Upper lobe of right lung (tissue), 1 donor: ENCODE measurements around the gene KCNAB3. TPM values are rescaled to one million over a fixed set of nuclear protein-coding genes. Genes with fewer than 3 reads are reported as not detected.

Source experiments
- ATAC-seq: fragments of 200-7000 bp; cut with Tn5 transposase; one replicate; pipeline ENCODE4 v1.9.1; 2020; ENCODE audit warnings: mild to moderate bottlenecking, moderate library complexity
- DNase-seq: peaks from one replicate; pipeline ENCODE4 v3.0.0-alpha.2; 2020
- H3K27ac ChIP-seq: fragments of 200-600 bp; one replicate; pipeline ENCODE4 v1.8.0; 2022
- H3K27me3 ChIP-seq: fragments of 200-600 bp; one replicate; pipeline ENCODE4 v1.8.0; 2022; ENCODE audit warnings: mild to moderate bottlenecking
- H3K36me3 ChIP-seq: fragments of 200-600 bp; one replicate; pipeline ENCODE4 v1.8.0; 2022
- H3K4me1 ChIP-seq: fragments of 200-600 bp; one replicate; pipeline ENCODE4 v1.8.0; 2022
- H3K4me3 ChIP-seq: fragments of 200-600 bp; one replicate; pipeline ENCODE4 v1.8.0; 2022; ENCODE audit warnings: mild to moderate bottlenecking
- H3K9me3 ChIP-seq: fragments of 200-600 bp; one replicate; pipeline ENCODE4 v1.8.0; 2022
- intact Hi-C: fragments of 100-400 bp; cut with DNase I; formaldehyde crosslinking; loops from one replicate; pipeline ENCODE4 v1.11.0; 2022
- total RNA-seq: library from RNA; stranded (reverse); fragmentation: NEBNext Ultra II Directional; extraction: Animal tissue kit (Norgen Biotek cat#: 25700); gene quantifications from one replicate; pipeline ENCODE4 v1.2.1, GENCODE V29; 2021
- TF ChIP-seq, protein P1 (sequence below): fragments of 200-600 bp; IDR thresholded peaks from one replicate; pipeline ENCODE4 v1.8.0; 2022; ENCODE audit warnings: antibody characterized with exemption
- donor health status: DM: no; HTN: yes; CAD: no; lungs with severe emphysema.

The KCNAB3 gene
- total RNA-seq, 1 donor from 2014 or later = 5.9 TPM

DNA sequence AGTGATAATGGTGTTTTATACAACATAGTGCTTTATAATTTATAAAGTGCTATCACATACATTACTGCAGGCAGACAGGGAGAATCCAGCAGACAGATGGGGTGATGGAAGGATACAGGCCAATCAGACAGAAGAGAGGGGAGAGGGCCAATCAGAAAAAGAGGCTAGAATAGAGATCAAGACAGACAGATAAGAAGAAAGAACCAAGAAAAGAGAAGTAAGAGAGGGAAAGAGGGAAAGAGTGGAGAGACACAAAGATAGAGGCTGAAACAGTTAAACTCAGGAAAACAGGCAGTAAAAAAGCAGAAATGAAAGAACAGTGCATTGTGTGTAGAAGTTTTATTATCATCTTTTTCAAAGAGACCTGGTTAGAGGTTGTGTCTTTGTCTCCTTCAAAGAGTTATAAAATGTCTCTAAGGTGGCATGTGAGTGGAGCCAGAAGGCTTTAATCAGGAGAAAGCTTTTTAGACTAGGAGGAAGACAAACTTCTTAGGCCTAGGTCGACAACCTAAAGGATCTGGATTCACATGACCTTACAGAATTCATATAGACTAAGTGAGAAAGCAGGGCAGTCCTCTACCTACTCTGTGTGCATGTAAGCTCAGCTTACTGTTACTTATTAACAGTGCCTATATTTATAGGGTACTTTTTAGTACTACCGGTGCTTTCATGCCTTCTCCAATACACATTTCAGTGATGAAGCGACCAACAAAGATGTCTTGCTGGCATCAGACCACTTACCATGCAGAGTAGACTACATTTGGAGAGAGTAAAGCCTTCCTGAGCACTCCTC lies 49.4 kb downstream of the KCNAB3 start:
- DNase-seq (no peak), ATAC-seq (no peak)
- intact Hi-C loops = no loop called here
- no peaks in the 10 kb centered on the region for H3K27me3 ChIP-seq
- H3K36me3 ChIP-seq = peaks cover 10% of the 10 kb centered on the region
- H3K27ac ChIP-seq = peak overlapping the region; percentile 3
- peaks cover 29% of the 10 kb centered on the region for H3K4me1 ChIP-seq
- TF ChIP-seq, protein P1, sequence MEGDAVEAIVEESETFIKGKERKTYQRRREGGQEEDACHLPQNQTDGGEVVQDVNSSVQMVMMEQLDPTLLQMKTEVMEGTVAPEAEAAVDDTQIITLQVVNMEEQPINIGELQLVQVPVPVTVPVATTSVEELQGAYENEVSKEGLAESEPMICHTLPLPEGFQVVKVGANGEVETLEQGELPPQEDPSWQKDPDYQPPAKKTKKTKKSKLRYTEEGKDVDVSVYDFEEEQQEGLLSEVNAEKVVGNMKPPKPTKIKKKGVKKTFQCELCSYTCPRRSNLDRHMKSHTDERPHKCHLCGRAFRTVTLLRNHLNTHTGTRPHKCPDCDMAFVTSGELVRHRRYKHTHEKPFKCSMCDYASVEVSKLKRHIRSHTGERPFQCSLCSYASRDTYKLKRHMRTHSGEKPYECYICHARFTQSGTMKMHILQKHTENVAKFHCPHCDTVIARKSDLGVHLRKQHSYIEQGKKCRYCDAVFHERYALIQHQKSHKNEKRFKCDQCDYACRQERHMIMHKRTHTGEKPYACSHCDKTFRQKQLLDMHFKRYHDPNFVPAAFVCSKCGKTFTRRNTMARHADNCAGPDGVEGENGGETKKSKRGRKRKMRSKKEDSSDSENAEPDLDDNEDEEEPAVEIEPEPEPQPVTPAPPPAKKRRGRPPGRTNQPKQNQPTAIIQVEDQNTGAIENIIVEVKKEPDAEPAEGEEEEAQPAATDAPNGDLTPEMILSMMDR = no peak
- no peak overlapping the region for H3K4me3 ChIP-seq
- no peaks in the 10 kb centered on the region for H3K9me3 ChIP-seq

DNA sequence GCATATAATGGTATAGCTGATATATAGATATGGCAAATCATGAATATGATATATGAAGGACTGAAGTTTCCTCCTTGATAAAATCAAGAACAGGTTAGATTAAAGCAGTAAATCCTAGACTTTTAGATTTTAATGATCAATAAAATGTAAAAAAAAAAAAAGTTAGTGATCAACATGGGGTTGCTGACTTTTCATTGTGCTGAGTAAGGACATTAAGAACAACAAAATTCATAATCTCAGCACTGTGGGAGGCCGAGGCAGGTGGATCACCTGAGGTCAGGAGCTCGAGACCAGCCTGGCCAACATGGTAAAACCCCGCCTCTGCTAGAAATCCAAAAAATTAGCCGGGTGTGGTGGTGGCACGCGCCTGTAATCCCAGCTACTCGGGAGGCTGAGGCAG lies 51.4 kb downstream of the KCNAB3 start:
- H3K4me3 ChIP-seq = no peak overlapping the region
- ATAC-seq = no peak
- no peak for DNase-seq
- TF ChIP-seq, protein P1 = no peak
- H3K4me1 ChIP-seq = peaks cover 23% of the 10 kb centered on the region
- no peak overlapping the region for H3K27ac ChIP-seq
- no peaks in the 10 kb centered on the region for H3K9me3 ChIP-seq
- intact Hi-C loops = no loop called here
- no peaks in the 10 kb centered on the region for H3K27me3 ChIP-seq
- peaks cover 14% of the 10 kb centered on the region for H3K36me3 ChIP-seq

DNA sequence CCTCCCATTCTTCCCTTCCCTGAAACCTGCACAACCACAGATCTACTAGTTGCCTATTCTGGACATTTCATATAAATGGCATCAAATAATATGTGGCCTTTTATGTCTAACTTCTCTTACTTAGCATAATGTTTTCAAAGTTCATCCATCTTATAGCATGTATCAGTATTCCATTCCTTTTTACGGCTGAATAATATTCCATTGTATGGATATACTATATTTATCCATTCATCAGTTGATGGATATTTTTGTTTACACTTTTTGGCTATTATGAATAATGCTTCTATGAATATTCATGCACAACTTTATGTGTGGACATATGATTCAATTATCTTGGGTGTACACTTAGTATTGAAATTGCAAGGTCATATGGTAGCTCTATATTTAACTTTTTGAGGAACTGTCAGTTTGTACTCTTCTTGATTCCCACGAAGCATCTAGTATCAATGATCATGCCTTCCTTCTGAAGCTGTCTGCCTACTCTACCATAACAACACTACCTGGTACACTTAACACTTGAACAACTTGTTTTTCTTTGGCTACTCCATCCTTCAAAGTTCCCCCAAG lies 53.8 kb downstream of the KCNAB3 start:
- peaks cover 8% of the 10 kb centered on the region for H3K4me1 ChIP-seq
- no peaks in the 10 kb centered on the region for H3K9me3 ChIP-seq
- no peaks in the 10 kb centered on the region for H3K27me3 ChIP-seq
- H3K4me3 ChIP-seq = no peak overlapping the region
- peaks cover 20% of the 10 kb centered on the region for H3K36me3 ChIP-seq
- DNase-seq (no peak), ATAC-seq (no peak)
- no peak overlapping the region for H3K27ac ChIP-seq
- TF ChIP-seq, protein P1 = no peak
- intact Hi-C loops = no loop called here

DNA sequence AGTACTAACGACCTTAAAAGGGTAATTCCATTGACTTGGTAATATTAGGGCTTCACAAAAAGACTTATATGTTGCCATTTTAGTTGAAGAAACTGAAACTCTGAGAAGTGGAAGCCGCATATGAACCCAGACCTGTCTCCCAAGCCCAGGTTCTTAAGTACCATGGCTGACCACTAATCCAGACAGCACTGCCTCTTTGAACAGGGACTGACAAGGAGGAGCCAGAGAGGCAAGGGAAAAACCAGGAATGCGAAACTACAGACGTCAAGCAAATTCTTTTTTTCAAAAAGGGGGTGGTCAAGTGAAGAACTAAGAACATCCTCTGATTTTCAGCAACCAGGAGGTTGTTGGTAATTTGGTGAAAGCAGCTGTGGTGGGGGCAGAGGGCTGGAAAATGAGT lies 56.6 kb downstream of the KCNAB3 start:
- TF ChIP-seq, protein P1 = no peak
- Histone ChIP-seq H3K27ac (no peak overlapping the region), H3K4me3 (no peak overlapping the region), H3K9me3 (no peaks in the 10 kb centered on the region), H3K36me3 (peaks cover 10% of the 10 kb centered on the region), H3K27me3 (no peaks in the 10 kb centered on the region), H3K4me1 (no peaks in the 10 kb centered on the region)
- intact Hi-C loops = no loop called here
- no peak for DNase-seq
- ATAC-seq = peak; percentile 45

Other genes starting within 250 kb of the KCNAB3 start
- gene TP53, start 242.4 kb downstream of the KCNAB3 start, total RNA-seq = 41.7 TPM
- 5.7 TPM for gene WRAP53, start 241.4 kb downstream of the KCNAB3 start, total RNA-seq
- 0.32 TPM for gene EFNB3, start 224.7 kb downstream of the KCNAB3 start, total RNA-seq
- 0.58 TPM for gene DNAH2, start 212.1 kb downstream of the KCNAB3 start, total RNA-seq
- 48.3 TPM for gene KDM6B, start 95.6 kb downstream of the KCNAB3 start, total RNA-seq
- 10.7 TPM for gene TMEM88, start 74.8 kb downstream of the KCNAB3 start, total RNA-seq
- 58.7 TPM for gene NAA38, start 72.3 kb downstream of the KCNAB3 start, total RNA-seq
- gene CYB5D1, start 71.9 kb downstream of the KCNAB3 start, total RNA-seq = 7.2 TPM
- gene CHD3, start 41.1 kb downstream of the KCNAB3 start, total RNA-seq = 93.0 TPM
- 8.0 TPM for gene RNF227, start 13.6 kb downstream of the KCNAB3 start, total RNA-seq
- 135 TPM for gene TRAPPC1, start 2.1 kb upstream of the KCNAB3 start, total RNA-seq
- gene CNTROB, start 2.4 kb upstream of the KCNAB3 start, total RNA-seq = 62.7 TPM
- gene GUCY2D, start 72.8 kb upstream of the KCNAB3 start, total RNA-seq = 2.6 TPM
- 80.2 TPM for gene ALOX15B, start 109.2 kb upstream of the KCNAB3 start, total RNA-seq
- gene ALOX12B, start 157.9 kb upstream of the KCNAB3 start, total RNA-seq = not detected
- not detected for gene ALOXE3, start 188.7 kb upstream of the KCNAB3 start, total RNA-seq
- not detected for gene HES7, start 194.2 kb upstream of the KCNAB3 start, total RNA-seq
- 350 TPM for gene PER1, start 222.5 kb upstream of the KCNAB3 start, total RNA-seq
- 78.1 TPM for gene VAMP2, start 233.1 kb upstream of the KCNAB3 start, total RNA-seq
- 9.3 TPM for gene TMEM107, start 246.5 kb upstream of the KCNAB3 start, total RNA-seq